Glomerular endothelial cell (primary cell): ENCODE measurements around the gene FGF4. TPM values are rescaled to one million over a fixed set of nuclear protein-coding genes. Genes with fewer than 3 reads are reported as not detected.
A peak's percentile ranks its signal among the peaks of the same experiment; 100 is the strongest.
"Not testable (repeated sequence)": the region's sequence is repeated elsewhere in the genome, so short reads cannot be mapped to it uniquely, and the experiment has no call there.

Source experiments
- DNase-seq: peaks from one replicate; pipeline ENCODE4 v3.0.0-alpha.2; 2011; ENCODE audit warnings: low read depth, low spot score; ENCODE audit errors: extremely low read depth
- total RNA-seq: library from RNA; depleted of rRNA; stranded (reverse); fragments of >200 nt; gene quantifications from 2 replicates; pipeline ENCODE4 v1.2.3, GENCODE V29; 2015

Gene FGF4
- total RNA-seq, 1 donor from 2014 or later, result not detected

- no peak for DNase-seq
Observed at GRCh38 chr11:69774354-69775162, 583 bp downstream of the FGF4 start.

- no peak for DNase-seq
Observed at GRCh38 chr11:69773626-69774353, 1.4 kb downstream of the FGF4 start.

- DNase-seq, result no peak
Observed at GRCh38 chr11:69771466-69771865, 3.7 kb downstream of the FGF4 start.

- no peak for DNase-seq
Observed at GRCh38 chr11:69770540-69770939, 4.6 kb downstream of the FGF4 start.

- no peak for DNase-seq
Observed at GRCh38 chr11:69765498-69765995, 9.6 kb downstream of the FGF4 start.

- DNase-seq, result not testable (repeated sequence)
Observed at GRCh38 chr11:69764918-69765317, 10.2 kb downstream of the FGF4 start.

- DNase-seq, result no peak
Observed at GRCh38 chr11:69760319-69760718, 14.8 kb downstream of the FGF4 start.

- DNase-seq, result no peak
Observed at GRCh38 chr11:69752890-69753289, 22.3 kb downstream of the FGF4 start.

GRCh38 chr11:69750875-69751597 is 24.1 kb downstream of the FGF4 start:
- no peak for DNase-seq

GRCh38 chr11:69750108-69750850 is 24.9 kb downstream of the FGF4 start:
- DNase-seq, result no peak

GRCh38 chr11:69748637-69749036 is 26.5 kb downstream of the FGF4 start:
- no peak for DNase-seq

- DNase-seq, result no peak
Observed at GRCh38 chr11:69746752-69747742, 28.1 kb downstream of the FGF4 start.

- DNase-seq, result no peak
Observed at GRCh38 chr11:69746140-69746539, 29.0 kb downstream of the FGF4 start.

- DNase-seq, result no peak
Observed at GRCh38 chr11:69745201-69745600, 29.9 kb downstream of the FGF4 start.

- peak; percentile 2 for DNase-seq
Observed at GRCh38 chr11:69744435-69744834, 30.7 kb downstream of the FGF4 start.

- DNase-seq, result no peak
Observed at GRCh38 chr11:69734841-69735240, 40.3 kb downstream of the FGF4 start.

- DNase-seq, result no peak
Observed at GRCh38 chr11:69734367-69734766, 40.8 kb downstream of the FGF4 start.

- DNase-seq, result no peak
Observed at GRCh38 chr11:69732910-69733309, 42.2 kb downstream of the FGF4 start.

- no peak for DNase-seq
Observed at GRCh38 chr11:69731110-69731509, 44.0 kb downstream of the FGF4 start.
